ENCODE results near the gene PAFAH1B1. TPM values are rescaled to one million over a fixed set of nuclear protein-coding genes. Genes with fewer than 3 reads are reported as not detected.
A peak's percentile ranks its signal among the peaks of the same experiment; 100 is the strongest.
"Not testable (repeated sequence)": the region's sequence is repeated elsewhere in the genome, so short reads cannot be mapped to it uniquely, and the experiment has no call there.

The PAFAH1B1 gene
- total RNA-seq (100 to 1,000 TPM in 4 of 9 donors, 10 to 100 TPM in 5; 61.7 to 166 (median 99.1) TPM), polyA plus RNA-seq (100 to 1,000 TPM in 1 of 3 donors, 10 to 100 TPM in 2; 42.4 to 135 (median 50.8) TPM)
- long read RNA-seq, donor 1, full-length matches to known transcripts: 27 of 27 reads
- long read RNA-seq, donor 1, partial matches to known transcripts: 0 of 27 reads
- long read RNA-seq, donor 1, other reads (novel, unspliced or antisense): 0 of 27 reads
- long read RNA-seq, donor 2, full-length matches to known transcripts: 24 of 37 reads
- long read RNA-seq, donor 2, partial matches to known transcripts: 13 of 37 reads
- long read RNA-seq, donor 2, other reads (novel, unspliced or antisense): 0 of 37 reads
- long read RNA-seq, donor 3, full-length matches to known transcripts: 18 of 34 reads
- long read RNA-seq, donor 3, partial matches to known transcripts: 16 of 34 reads
- long read RNA-seq, donor 3, other reads (novel, unspliced or antisense): 0 of 34 reads
- long read RNA-seq, donor 4, full-length matches to known transcripts: 4 of 15 reads
- long read RNA-seq, donor 4, partial matches to known transcripts: 2 of 15 reads
- long read RNA-seq, donor 4, other reads (novel, unspliced or antisense): 9 of 15 reads
- long read RNA-seq, donor 5, full-length matches to known transcripts: 30 of 45 reads
- long read RNA-seq, donor 5, partial matches to known transcripts: 0 of 45 reads
- long read RNA-seq, donor 5, other reads (novel, unspliced or antisense): 15 of 45 reads
- long read RNA-seq, donor 6, partial matches to known transcripts: 1 of 9 reads
- long read RNA-seq, donor 6, other reads (novel, unspliced or antisense): 7 of 9 reads
- long read RNA-seq, donor 7, full-length matches to known transcripts: 12 of 12 reads
- long read RNA-seq, donor 7, partial matches to known transcripts: 0 of 12 reads
- long read RNA-seq, donor 7, other reads (novel, unspliced or antisense): 0 of 12 reads
- long read RNA-seq, donor 8, full-length matches to known transcripts: 41 of 48 reads
- long read RNA-seq, donor 8, partial matches to known transcripts: 7 of 48 reads
- long read RNA-seq, donor 8, other reads (novel, unspliced or antisense): 0 of 48 reads
- long read RNA-seq, donor 9, full-length matches to known transcripts: 13 of 23 reads
- long read RNA-seq, donor 9, partial matches to known transcripts: 10 of 23 reads
- long read RNA-seq, donor 9, other reads (novel, unspliced or antisense): 0 of 23 reads
- long read RNA-seq, donor 10, full-length matches to known transcripts: 15 of 21 reads
- long read RNA-seq, donor 10, partial matches to known transcripts: 6 of 21 reads
- long read RNA-seq, donor 10, other reads (novel, unspliced or antisense): 0 of 21 reads

DNA sequence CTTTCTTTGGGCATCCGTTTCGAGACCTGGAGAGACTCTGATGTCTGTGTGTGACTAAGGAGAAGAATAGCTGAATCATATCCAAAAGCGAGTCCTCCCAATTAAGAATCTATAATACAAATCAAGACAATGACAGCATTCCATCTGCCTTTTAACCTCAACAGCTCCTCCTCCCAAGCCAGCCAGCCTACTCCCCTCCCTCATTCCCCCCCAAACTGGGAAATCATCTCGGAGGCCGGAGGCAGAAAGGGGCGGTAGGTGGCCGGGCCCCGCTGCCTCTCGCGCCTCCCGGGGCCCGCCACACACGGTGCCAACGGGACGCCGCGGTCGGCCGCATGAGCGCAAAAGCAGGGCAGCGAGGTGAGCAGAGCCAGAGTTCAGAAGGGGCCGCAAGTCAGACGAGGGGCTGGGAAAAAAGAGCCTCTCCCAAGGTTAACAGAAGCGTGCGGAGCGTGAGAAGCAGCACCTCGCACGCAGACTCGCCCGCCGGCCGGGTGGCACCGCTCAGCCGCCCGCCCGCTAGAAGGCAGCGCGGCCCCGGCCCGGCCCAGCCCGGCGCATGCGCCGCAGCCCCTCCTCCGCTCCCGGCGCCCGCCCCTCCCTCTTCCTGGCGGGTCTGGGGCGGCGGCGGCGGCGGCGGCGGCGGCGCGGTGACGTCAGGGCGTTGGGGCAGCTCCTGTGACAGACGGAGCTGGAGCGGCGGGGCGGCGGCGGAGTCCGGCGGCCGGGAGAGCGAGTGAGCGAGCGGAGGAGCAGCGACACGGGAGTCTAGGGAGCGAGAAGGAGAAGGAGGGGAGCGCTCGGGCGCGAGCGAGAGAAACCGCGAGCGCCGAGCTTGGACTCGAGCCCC, at the start of gene PAFAH1B1:
PAFAH1B1 (plus strand) TSS at position 684 of the 850 bp plus-strand sequence. CDS start 44,635 bp downstream, outside the sequence.
- WGBS, 4 donors: 0 to 1% (median 1%) methylated on average over 13 to 82 of the region's 86 CpGs
- H3K27ac ChIP-seq: peak within 1 kb of the TSS; percentile 94 to 99 (median 99)
- no peaks in the 10 kb centered on the region for H3K9me3 ChIP-seq (replicated peaks in 1 of 3)
- TF ChIP-seq POLR2A (IDR thresholded peaks at IDR 0.05): peak; percentile 68 to 90
- TF ChIP-seq CTCF (IDR thresholded peaks at IDR 0.05): peak in 2 of 6 experiments; percentile 13 to 15
- H3K36me3 ChIP-seq (replicated peaks in 1 of 2): no peaks in the 10 kb centered on the region
- DNase-seq: peak; percentile 90 to 95 (median 93)
- H3K4me3 ChIP-seq: peak within 1 kb of the TSS; percentile 79 to 99 (median 93)
- H3K4me1 ChIP-seq (replicated peaks in 1 of 2): peaks cover 2 to 39% of the 10 kb centered on the region in 2 donors
- no peaks in the 10 kb centered on the region for H3K27me3 ChIP-seq
- intact Hi-C loops (cut with DNase I): no loop called here

GRCh38 chr17:2545393-2545792, 48.1 kb upstream of the PAFAH1B1 start:
- peak; percentile 22 to 65 (median 46) for DNase-seq
- intact Hi-C loops (cut with DNase I): no loop called here
- Histone ChIP-seq H3K27me3 (no peaks in the 10 kb centered on the region), H3K27ac (peak overlapping the region in 1 of 5 donors; percentile 32), H3K4me3 (no peak overlapping the region), H3K36me3 (replicated peaks in 1 of 2) (no peaks in the 10 kb centered on the region), H3K4me1 (replicated peaks in 1 of 2) (peaks cover 0 to 6% of the 10 kb centered on the region in 2 donors), H3K9me3 (replicated peaks in 1 of 3) (no peaks in the 10 kb centered on the region)
- TF ChIP-seq POLR2A (IDR thresholded peaks at IDR 0.05): no peak
- TF ChIP-seq CTCF (IDR thresholded peaks at IDR 0.05): no peak
- 63 to 68% (median 66%) methylated on average over 5 to 7 of the region's 7 CpGs for WGBS, 4 donors

DNA sequence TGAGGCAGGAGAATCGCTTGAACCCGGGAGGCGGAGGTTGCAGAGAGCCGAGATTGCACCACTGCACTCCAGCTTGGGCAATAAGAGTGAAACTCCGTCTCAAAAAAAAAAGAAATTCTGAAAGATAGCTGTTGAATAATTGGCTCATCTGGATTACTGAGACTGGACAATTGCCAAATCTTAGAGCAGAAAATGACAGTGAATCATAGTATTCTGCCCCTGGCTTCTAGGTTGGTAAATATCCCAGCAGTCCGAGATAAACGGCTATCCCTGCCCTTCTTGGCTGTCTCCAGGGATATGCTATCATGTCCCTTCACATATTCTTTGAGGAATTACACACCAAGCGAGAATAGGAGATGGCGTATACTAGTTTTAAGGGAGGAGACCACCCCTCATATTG, 46.3 kb upstream of the PAFAH1B1 start:
- H3K4me3 ChIP-seq: no peak overlapping the region
- H3K36me3 ChIP-seq (replicated peaks in 1 of 2): no peaks in the 10 kb centered on the region
- no peaks in the 10 kb centered on the region for H3K9me3 ChIP-seq (replicated peaks in 1 of 3)
- H3K27ac ChIP-seq: no peak overlapping the region
- WGBS, 4 donors: 37 to 50% (median 39%) methylated on average over 9 of the region's 9 CpGs
- peak; percentile 22 to 62 (median 48) for DNase-seq
- H3K27me3 ChIP-seq: no peaks in the 10 kb centered on the region
- intact Hi-C loops (cut with DNase I): no loop called here
- TF ChIP-seq POLR2A (IDR thresholded peaks at IDR 0.05) (no peak), CTCF (IDR thresholded peaks at IDR 0.05) (peak in 3 of 6 experiments; percentile 7 to 15 (median 9))
- H3K4me1 ChIP-seq (replicated peaks in 1 of 2): peaks cover 0 to 6% of the 10 kb centered on the region in 2 donors

DNA sequence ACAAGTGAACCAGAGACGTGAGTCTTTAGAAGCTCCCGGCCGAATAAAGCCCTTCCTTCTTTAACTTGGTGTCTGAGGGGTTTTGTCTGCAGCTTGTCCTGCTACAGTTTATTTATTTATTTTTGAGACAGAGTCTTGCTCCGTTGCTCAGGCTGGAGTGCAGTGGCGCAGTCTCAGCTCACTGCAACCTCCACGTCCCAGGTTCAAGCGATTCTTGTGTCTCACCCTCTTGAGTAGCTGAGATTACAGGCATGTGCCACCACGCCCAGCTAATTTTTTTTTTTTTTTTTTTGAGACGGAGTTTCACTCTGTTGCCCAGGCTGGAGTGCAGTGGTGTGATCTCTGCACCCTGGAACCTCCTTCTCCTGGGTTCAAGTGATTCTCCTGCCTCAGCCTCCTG, 45.4 kb upstream of the PAFAH1B1 start:
- H3K27me3 ChIP-seq; H3K36me3 ChIP-seq (replicated peaks in 1 of 2); H3K4me3 ChIP-seq; H3K9me3 ChIP-seq (replicated peaks in 1 of 3); H3K27ac ChIP-seq; intact Hi-C loops (cut with DNase I); DNase-seq; H3K4me1 ChIP-seq (replicated peaks in 1 of 2): not testable (repeated sequence)
- 75 to 84% (median 82%) methylated on average over 9 of the region's 9 CpGs for WGBS, 4 donors

Data from adrenal gland (tissue), 19 donors.